Stimulated activated CD8-positive, alpha-beta memory T cell treated with anti-CD3 and anti-CD28 coated beads, Interleukin-2, amount 100 ng/mL, for 1 hour (primary cell): Measurements from ENCODE around the gene NOTCH4.
"Not testable (repeated sequence)": the region's sequence is repeated elsewhere in the genome, so short reads cannot be mapped to it uniquely, and the experiment has no call there.

ENCODE experiments used
- DNase-seq, 2 donors: peaks; one replicate each; pipeline ENCODE4 v3.0.0-alpha.2; 2020; ENCODE audit warnings: low read depth in 2 of 2

Gene NOTCH4

GRCh38 chr6:32194388-32194787, 29.5 kb downstream of the NOTCH4 start:
- no peak for DNase-seq

DNA sequence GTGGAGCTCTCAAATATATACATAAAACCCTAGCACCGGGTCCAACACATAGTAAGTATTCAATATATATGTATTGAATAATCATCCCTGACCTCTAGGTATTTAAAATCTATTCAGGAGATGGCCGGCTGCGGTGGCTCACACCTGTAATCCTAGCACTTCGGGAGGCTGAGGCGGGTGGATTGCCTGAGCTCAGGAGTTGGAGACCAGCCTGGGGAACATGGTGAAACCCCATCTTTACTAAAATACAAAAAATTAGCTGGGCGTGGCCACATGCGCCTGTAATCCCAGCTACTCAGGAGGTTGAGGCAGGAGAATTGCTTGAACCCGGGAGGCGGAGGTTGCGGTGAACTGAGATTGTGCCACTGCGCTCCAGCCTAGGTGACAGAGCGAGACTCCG, 30.8 kb downstream of the NOTCH4 start:
- not testable (repeated sequence) for DNase-seq

- DNase-seq, result peak in 1 of 2 donors; percentile 33
These were observed 31.2 kb downstream of the NOTCH4 start, which contains the start of gene GPSM3 for GRCh38 chr6:32192608-32193039. GPSM3 (minus strand) TSS chr6:32192643; CDS start chr6:32192513, 130 bp downstream.

- no peak for DNase-seq
These were observed 31.9 kb downstream of the NOTCH4 start for GRCh38 chr6:32191696-32192607.

DNA sequence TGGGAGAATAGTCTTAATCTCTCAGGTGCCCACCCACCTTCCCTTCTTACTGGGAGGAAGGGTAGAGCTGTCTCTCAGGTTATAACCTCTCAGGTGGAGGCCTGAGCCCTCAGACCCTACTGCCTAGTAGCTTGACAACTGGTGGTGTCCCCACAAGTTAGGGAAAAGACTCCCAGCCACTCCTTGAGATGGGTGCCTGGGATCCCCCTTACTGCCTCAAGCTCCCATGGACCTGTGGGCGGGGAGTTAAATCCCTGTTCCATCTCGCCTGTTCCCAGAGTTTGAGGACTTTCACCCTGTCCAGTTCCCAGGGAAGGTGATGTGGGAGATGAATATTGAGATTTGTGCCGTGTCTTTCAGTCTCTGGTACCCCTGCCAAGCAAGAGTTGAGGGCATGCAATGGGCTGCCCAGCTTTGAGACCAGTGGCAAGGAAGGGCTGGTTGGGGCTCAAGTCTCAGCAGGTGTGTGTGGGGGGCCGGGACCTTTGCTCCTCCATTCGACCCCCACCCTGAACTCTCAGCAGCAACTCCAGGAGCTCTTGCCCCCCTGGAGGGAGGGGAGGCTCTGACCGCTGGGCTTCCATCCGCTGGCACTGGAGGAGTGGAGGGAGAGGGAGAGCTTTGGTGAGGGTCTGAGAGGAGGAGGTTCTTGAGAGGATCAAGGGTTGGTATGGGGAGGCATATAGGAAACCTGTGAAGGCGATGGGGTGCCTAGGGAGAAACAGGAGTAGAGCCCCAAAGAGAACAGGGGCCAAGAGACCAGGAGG, 32.8 kb downstream of the NOTCH4 start:
- DNase-seq, result no peak

GRCh38 chr6:32190054-32190851, 33.6 kb downstream of the NOTCH4 start, which contains the start of gene PBX2:
PBX2 (minus strand) TSS chr6:32190202; CDS start chr6:32189915, 287 bp downstream.
- peak; percentile 54 to 80 for DNase-seq

GRCh38 chr6:32189742-32190053, 34.2 kb downstream of the NOTCH4 start:
- DNase-seq, result no peak

DNA sequence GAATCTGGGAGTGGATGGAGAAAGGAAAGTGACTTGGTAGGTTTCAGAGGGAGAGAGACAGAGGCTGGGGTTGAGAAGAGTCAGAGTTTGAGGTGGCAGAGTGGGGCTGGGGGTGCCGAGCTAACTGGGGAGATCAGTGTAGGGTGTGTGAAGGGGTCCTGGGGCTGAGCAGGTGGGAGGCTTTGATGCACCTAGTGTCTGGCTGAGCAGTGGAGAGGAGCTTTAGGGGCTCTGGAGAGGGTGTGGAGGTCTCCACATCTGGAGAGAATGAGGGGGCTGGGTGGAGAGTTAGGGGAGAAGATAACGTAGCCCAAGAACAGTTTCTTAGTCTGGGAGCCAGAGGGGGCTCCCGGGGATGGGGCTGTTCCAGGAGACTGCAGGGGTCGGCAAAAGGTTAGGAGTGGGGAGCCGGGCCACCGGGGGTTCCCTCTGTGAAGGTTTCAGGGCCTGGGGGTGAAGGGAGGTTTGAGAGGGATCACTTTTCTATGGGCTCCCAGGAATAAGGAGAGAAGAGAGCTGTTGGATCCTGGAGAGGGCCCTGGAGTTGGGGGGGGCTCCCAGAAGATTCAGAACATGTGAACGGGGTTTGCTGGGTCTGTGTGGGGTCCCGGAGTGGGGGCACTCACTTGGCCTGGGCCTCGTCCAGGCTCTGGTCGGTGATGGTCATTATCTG, 34.7 kb downstream of the NOTCH4 start:
- no peak for DNase-seq

DNA sequence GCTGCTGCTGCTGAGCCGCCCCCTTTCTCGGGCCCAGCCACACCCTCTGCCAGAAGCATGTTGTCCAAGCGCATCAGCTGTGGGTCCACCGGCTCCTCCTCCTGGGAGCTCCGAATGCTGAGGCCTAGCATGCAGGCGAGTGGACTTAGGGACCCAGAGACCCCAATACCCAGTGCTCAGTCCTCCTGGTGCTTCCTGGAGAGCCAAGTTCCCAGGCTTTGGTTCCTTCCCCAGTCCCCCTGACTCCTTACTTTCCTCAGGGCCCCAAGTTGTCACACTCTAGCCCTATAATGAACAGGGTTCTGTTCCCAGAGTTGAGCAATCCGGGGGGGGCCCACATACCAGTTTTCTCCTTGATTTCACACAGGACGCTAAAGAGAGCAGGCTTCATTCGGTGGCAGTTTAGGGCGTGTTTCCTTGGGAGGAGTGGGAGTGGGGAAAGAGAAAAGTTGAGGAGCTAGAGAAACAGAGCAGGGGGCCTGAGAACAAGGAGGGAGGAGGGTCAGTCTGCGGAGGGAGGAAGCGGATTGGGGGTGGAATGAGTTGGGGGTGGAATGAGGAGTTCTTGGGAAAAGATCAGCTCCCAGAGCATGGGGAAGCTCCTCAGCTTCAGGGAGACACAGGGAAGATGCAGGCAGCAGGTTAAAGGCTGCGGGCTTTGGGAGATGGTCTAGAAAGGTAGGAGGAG, 35.3 kb downstream of the NOTCH4 start:
- no peak for DNase-seq

DNA sequence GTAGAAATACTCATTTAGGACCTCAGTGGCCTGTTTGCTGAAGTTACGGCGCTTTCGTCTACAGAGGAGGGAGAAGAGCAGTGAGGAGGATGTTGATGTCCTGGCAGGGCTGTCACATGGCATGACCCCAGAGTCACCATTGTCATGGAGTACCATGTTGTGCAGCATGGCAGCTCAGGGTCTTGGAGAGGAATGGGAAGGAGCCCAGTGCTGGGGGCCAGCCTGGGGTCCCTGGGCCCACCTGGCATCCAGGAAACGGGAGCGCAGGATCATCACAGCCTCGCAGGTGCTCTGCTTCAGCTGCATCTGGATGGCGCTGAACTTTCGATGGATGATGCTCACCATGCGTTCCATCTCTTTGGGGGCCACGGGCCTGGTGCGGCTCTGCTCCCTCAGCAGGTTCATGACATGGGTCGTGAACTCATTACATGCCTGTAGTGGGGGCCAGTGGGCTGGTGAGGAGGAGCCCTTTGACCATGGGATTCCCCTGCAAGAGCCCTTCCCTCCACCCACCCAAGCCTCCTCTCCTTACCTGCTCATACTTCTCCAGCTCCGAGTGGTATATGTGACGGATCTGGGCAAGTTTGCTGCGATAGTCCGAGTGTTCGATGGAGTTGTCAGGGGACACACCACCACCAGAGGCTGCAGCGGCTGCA, 36.0 kb downstream of the NOTCH4 start:
- not testable (repeated sequence) for DNase-seq

DNA sequence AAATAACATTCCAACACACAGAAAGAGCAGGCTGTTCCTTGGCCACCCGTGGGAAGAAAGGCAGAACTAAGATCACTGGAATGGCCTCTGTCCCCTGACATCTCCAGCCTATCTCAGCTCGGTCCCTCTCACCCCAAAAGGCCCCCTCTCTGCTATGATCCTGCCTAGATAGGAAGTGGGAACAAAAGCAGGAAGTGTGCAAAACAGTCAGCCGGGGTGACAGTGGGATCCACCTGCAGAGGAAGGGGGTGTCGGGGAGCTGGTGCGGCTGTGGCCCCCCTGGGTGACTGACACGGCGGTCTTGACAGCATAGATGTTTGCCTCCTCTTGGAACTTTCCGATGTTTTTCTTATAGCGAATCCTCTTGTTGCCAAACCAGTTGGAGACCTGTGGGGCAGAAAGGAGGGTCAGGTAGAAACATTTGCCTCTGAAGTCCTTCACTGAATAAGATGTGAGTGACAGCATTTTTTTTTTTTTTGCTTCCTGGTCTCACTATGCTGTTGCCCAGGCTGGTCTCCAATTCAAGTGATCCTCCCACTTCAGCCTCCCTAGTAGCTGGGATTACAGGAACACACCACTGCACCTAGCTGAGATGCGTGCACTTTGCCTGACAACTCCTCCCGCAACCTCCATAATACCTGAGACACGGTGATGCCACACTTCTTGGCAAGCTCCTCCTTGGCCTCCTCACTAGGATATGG, 36.7 kb downstream of the NOTCH4 start:
- DNase-seq, result no peak

DNA sequence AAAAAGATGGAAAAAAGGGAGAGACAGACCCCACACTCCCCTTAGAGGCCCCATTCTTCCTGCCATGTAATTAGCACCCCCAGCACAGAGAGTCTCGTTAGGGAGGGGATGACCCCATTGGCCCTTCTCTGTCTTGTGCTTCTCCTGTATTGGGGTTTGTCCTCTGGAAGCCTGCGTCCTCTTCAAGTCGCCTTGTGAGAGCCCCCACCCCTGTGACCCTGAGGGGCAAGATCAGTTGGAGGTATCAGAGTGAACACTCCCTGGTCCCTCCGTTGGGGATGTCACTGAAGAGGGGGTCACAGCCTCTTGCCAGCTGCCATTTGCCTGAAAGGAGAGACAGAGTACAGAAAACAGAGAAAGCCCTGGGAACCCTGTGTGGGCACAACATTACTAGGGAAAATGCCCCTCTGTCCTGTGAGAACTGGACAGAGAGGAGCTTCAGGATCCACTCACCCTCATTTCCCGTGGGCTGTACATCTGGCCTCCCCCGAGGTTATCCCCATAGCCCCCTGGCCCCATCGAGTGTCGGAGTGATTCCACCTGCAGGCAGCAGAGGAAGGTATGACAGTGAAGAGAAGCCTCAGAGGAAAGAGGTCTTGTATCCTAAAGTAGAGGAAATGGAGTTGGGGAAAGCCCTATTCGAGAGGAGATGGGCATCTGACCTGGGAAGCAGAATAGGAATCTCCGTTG, 37.6 kb downstream of the NOTCH4 start:
- DNase-seq, result not testable (repeated sequence)

DNA sequence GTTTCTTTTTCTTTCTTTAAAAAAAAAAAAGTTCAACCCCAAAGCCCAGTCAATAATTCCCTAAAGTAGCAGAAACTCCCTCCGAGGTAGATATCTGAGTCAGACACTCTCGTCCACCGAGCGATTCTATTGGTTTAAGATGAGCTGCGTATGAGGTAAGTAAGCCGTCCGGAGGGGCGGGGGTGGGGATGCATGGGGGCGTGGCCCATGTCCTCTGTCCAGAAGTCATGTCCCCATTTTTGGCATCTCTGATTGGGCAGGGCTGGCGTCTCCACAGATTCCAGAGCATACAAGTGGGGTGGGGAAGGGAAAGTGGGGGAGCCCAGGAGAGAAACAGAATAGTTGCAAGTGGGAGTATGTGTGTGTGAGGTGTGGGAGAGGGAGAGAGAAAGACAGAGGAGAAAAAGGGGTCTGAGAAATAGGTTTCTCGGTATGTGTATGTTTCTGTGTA, 38.2 kb downstream of the NOTCH4 start:
- peak in 1 of 2 donors; percentile 37 for DNase-seq

DNA sequence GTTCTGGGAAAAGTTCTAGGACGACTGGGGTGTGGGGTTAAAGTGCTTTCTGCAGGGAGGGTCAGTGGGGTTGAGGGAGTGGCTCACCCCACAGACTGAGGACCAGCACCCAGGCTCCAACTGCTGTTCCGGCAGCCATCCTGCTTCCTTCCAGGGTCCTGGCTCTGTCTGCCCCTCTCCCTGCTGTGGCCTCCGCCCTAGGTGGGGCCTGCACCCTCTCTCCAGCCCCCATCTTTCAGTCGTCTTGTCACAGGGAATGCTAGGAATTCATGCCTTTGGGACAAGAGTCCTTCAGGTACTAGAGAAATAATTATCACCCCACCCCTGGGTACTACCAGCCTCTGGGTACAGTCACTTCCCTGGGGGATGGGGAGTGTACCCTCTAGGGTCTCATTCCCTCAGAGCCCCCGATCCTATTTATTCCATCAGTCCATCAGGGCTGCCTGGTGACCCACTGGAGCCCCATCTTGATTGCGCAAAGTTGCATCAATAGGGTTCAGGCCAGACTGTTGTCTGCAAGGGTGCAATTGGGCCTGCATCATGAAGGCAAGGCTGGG, 39.7 kb downstream of the NOTCH4 start, which contains the start of gene AGER:
AGER (minus strand) TSS at position 170 of the 557 bp plus-strand sequence; CDS start at position 139, 31 bp downstream.
- no peak for DNase-seq

GRCh38 chr6:32183483-32184083, 40.3 kb downstream of the NOTCH4 start:
- DNase-seq, result no peak

DNA sequence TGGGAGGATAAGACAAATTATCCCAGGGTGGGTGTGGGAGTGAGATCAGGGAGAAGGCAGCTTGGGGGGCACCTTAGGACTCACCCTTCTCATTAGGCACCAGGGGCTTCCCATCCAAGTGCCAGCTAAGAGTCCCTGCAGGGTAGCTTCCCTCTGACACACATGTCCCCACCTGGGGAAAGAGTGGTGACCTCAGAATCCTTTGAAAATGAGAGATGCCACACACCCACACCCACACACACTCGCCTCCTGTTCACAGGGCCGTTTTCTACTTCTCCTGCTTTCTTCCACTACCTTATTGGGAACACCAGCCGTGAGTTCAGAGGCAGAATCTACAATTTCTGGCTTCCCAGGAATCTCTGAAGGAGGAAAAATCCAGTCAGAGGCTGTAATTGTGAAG, 40.8 kb downstream of the NOTCH4 start:
- DNase-seq, result no peak

GRCh38 chr6:32182555-32182981, 41.3 kb downstream of the NOTCH4 start:
- no peak for DNase-seq
